ENCODE results near the gene PSMA2.

The PSMA2 gene

GRCh38 chr7:42976371-42976770 lies 44.4 kb upstream of the PSMA2 start:
- POLR2A ChIA-PET: no interaction called here
- no peak for TF ChIP-seq PKNOX1 (IDR thresholded peaks at IDR 0.05)
- TF ChIP-seq FOXK2 (IDR thresholded peaks at IDR 0.05): no peak
- TF ChIP-seq HDGF (IDR thresholded peaks at IDR 0.05; ENCODE audit: borderline replicate concordance): no peak
- no peak for TF ChIP-seq NFRKB (IDR thresholded peaks at IDR 0.05)
- no peak for TF ChIP-seq L3MBTL2 (conservative IDR thresholded peaks at IDR 0.05)
- no peak for TF ChIP-seq SUZ12 (IDR thresholded peaks at IDR 0.05)
- no peak for TF ChIP-seq LEF1 (IDR thresholded peaks at IDR 0.05; ENCODE audit: borderline replicate concordance)
- no peak for TF ChIP-seq CTBP1 (IDR thresholded peaks at IDR 0.05; ENCODE audit: borderline replicate concordance)
- TF ChIP-seq ELF4 (IDR thresholded peaks at IDR 0.05): no peak
- no peak for TF ChIP-seq BHLHE40 (IDR thresholded peaks at IDR 0.05; ENCODE audit: borderline replicate concordance)
- TF ChIP-seq TARDBP (IDR thresholded peaks at IDR 0.05): no peak
- no peak for TF ChIP-seq SP1 (IDR thresholded peaks at IDR 0.05)
- TF ChIP-seq ZNF384 (IDR thresholded peaks at IDR 0.05): no peak
- TF ChIP-seq FOXA1 (IDR thresholded peaks at IDR 0.05): no peak
- DNase-seq (ENCODE audit: extremely low spot score): no peak
- CTCF ChIA-PET: no interaction called here

- CTCF ChIA-PET: interaction anchor here (0.7 kb wide), 1 partner anchor 530 kb away, joined by 3 read pairs; no protein-coding TSS in a partner anchor
- POLR2A ChIA-PET: no interaction called here
- no peak for DNase-seq (ENCODE audit: extremely low spot score)
- TF ChIP-seq FOXK2 (IDR thresholded peaks at IDR 0.05) (no peak), SUZ12 (IDR thresholded peaks at IDR 0.05) (no peak), FOXA1 (IDR thresholded peaks at IDR 0.05) (no peak), L3MBTL2 (conservative IDR thresholded peaks at IDR 0.05) (no peak)
Measured at GRCh38 chr7:42972699-42973500, 40.9 kb upstream of the PSMA2 start.

GRCh38 chr7:42967391-42967790 lies 35.4 kb upstream of the PSMA2 start:
- TF ChIP-seq CTBP1 (IDR thresholded peaks at IDR 0.05; ENCODE audit: borderline replicate concordance): no peak
- no peak for TF ChIP-seq HDGF (IDR thresholded peaks at IDR 0.05; ENCODE audit: borderline replicate concordance)
- TF ChIP-seq TARDBP (IDR thresholded peaks at IDR 0.05): no peak
- no peak for TF ChIP-seq L3MBTL2 (conservative IDR thresholded peaks at IDR 0.05)
- no peak for TF ChIP-seq SUZ12 (IDR thresholded peaks at IDR 0.05)
- TF ChIP-seq FOXA1 (IDR thresholded peaks at IDR 0.05): no peak
- TF ChIP-seq ELF4 (IDR thresholded peaks at IDR 0.05): no peak
- TF ChIP-seq LEF1 (IDR thresholded peaks at IDR 0.05; ENCODE audit: borderline replicate concordance): no peak
- no peak for TF ChIP-seq PKNOX1 (IDR thresholded peaks at IDR 0.05)
- no peak for TF ChIP-seq NFRKB (IDR thresholded peaks at IDR 0.05)
- TF ChIP-seq FOXM1 (IDR thresholded peaks at IDR 0.05; ENCODE audit: borderline replicate concordance): no peak
- no peak for TF ChIP-seq BHLHE40 (IDR thresholded peaks at IDR 0.05; ENCODE audit: borderline replicate concordance)
- no peak for TF ChIP-seq ZNF384 (IDR thresholded peaks at IDR 0.05)
- TF ChIP-seq FOXK2 (IDR thresholded peaks at IDR 0.05): no peak
- no peak for TF ChIP-seq ARNT (IDR thresholded peaks at IDR 0.05)
- ChIA-PET CTCF (no interaction called here), POLR2A (no interaction called here)
- no peak for DNase-seq (ENCODE audit: extremely low spot score)

- TF ChIP-seq ZNF384 (IDR thresholded peaks at IDR 0.05) (no peak), FOXM1 (IDR thresholded peaks at IDR 0.05; ENCODE audit: borderline replicate concordance) (no peak), SP1 (IDR thresholded peaks at IDR 0.05) (no peak), CTBP1 (IDR thresholded peaks at IDR 0.05; ENCODE audit: borderline replicate concordance) (no peak), BHLHE40 (IDR thresholded peaks at IDR 0.05; ENCODE audit: borderline replicate concordance) (no peak), PKNOX1 (IDR thresholded peaks at IDR 0.05) (no peak), ARNT (IDR thresholded peaks at IDR 0.05) (no peak), NFRKB (IDR thresholded peaks at IDR 0.05) (no peak), L3MBTL2 (conservative IDR thresholded peaks at IDR 0.05) (no peak), ELF4 (IDR thresholded peaks at IDR 0.05) (no peak), LEF1 (IDR thresholded peaks at IDR 0.05; ENCODE audit: borderline replicate concordance) (no peak), TARDBP (IDR thresholded peaks at IDR 0.05) (no peak), HDGF (IDR thresholded peaks at IDR 0.05; ENCODE audit: borderline replicate concordance) (no peak), SUZ12 (IDR thresholded peaks at IDR 0.05) (no peak), FOXK2 (IDR thresholded peaks at IDR 0.05) (no peak), FOXA1 (IDR thresholded peaks at IDR 0.05) (no peak)
- ChIA-PET CTCF (interaction anchor here (0.5 kb wide), 1 partner anchor 1838 kb away, joined by 3 read pairs; no protein-coding TSS in a partner anchor), POLR2A (no interaction called here)
- no peak for DNase-seq (ENCODE audit: extremely low spot score)
Measured at GRCh38 chr7:42964849-42965805, 33.2 kb upstream of the PSMA2 start.

- CTCF ChIA-PET: no interaction called here
- no peak for DNase-seq (ENCODE audit: extremely low spot score)
- TF ChIP-seq SP1 (IDR thresholded peaks at IDR 0.05) (no peak), ARNT (IDR thresholded peaks at IDR 0.05) (no peak), FOXM1 (IDR thresholded peaks at IDR 0.05; ENCODE audit: borderline replicate concordance) (no peak), ELF4 (IDR thresholded peaks at IDR 0.05) (no peak), NFRKB (IDR thresholded peaks at IDR 0.05) (no peak), BHLHE40 (IDR thresholded peaks at IDR 0.05; ENCODE audit: borderline replicate concordance) (no peak), PKNOX1 (IDR thresholded peaks at IDR 0.05) (no peak), LEF1 (IDR thresholded peaks at IDR 0.05; ENCODE audit: borderline replicate concordance) (no peak), SUZ12 (IDR thresholded peaks at IDR 0.05) (no peak), FOXK2 (IDR thresholded peaks at IDR 0.05) (no peak), TARDBP (IDR thresholded peaks at IDR 0.05) (no peak), CTBP1 (IDR thresholded peaks at IDR 0.05; ENCODE audit: borderline replicate concordance) (no peak), ZNF384 (IDR thresholded peaks at IDR 0.05) (no peak), HDGF (IDR thresholded peaks at IDR 0.05; ENCODE audit: borderline replicate concordance) (no peak)
- POLR2A ChIA-PET: no interaction called here
Measured at GRCh38 chr7:42964293-42964692, 32.3 kb upstream of the PSMA2 start.

All from HEK293T (cell line).